ENCODE data around the gene TMEM164. TPM values are rescaled to one million over a fixed set of nuclear protein-coding genes. Genes with fewer than 3 reads are reported as not detected.

The TMEM164 gene
- total RNA-seq, 2 donors from 2014 or later = 45.5 to 445 TPM

DNA sequence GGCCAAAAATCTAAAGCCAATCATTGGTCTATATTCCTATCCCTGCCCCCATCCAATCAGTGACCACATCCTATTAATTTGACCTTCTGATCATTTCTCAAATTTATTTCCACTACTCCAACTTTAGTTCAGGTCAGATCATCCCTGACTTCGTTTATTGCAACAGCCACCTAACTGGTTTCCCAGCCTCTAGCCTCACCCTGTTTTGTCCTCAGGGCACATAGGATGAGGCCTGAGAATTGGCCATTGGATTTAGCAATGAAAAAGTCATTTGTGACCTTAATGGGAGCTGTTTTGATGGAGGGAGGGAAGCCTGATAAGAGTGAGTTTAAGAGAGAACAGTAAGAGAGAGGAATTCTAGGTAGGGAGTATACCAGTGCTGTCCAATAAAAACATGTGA, 160.0 kb downstream of the TMEM164 start:
- intact Hi-C loops (cut with DNase I) = loop anchor here (5.0 kb wide), 1 partner anchor 249 kb away; no protein-coding TSS in a partner anchor
- no peak for DNase-seq (ENCODE audit: low spot score)
- Histone ChIP-seq H3K4me3 (no peak overlapping the region), H3K9me3 (no peaks in the 10 kb centered on the region), H3K36me3 (no peaks in the 10 kb centered on the region), H3K27ac (no peak overlapping the region), H3K27me3 (replicated peaks; ENCODE audit: insufficient read depth) (no peaks in the 10 kb centered on the region), H3K4me1 (replicated peaks) (no peaks in the 10 kb centered on the region)
- no peak for TF ChIP-seq POLR2A (IDR thresholded peaks at IDR 0.05)
- TF ChIP-seq, protein P1, sequence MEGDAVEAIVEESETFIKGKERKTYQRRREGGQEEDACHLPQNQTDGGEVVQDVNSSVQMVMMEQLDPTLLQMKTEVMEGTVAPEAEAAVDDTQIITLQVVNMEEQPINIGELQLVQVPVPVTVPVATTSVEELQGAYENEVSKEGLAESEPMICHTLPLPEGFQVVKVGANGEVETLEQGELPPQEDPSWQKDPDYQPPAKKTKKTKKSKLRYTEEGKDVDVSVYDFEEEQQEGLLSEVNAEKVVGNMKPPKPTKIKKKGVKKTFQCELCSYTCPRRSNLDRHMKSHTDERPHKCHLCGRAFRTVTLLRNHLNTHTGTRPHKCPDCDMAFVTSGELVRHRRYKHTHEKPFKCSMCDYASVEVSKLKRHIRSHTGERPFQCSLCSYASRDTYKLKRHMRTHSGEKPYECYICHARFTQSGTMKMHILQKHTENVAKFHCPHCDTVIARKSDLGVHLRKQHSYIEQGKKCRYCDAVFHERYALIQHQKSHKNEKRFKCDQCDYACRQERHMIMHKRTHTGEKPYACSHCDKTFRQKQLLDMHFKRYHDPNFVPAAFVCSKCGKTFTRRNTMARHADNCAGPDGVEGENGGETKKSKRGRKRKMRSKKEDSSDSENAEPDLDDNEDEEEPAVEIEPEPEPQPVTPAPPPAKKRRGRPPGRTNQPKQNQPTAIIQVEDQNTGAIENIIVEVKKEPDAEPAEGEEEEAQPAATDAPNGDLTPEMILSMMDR (IDR thresholded peaks at IDR 0.05) = no peak
- TF ChIP-seq POLR2AphosphoS5 (IDR thresholded peaks at IDR 0.05) = no peak
- WGBS = 53% methylated on average over 1 of the region's 1 CpG

GRCh38 chrX:110163488-110163887, 160.6 kb downstream of the TMEM164 start:
- Histone ChIP-seq H3K4me1 (replicated peaks) (no peaks in the 10 kb centered on the region), H3K36me3 (no peaks in the 10 kb centered on the region), H3K27ac (no peak overlapping the region), H3K4me3 (no peak overlapping the region), H3K9me3 (no peaks in the 10 kb centered on the region), H3K27me3 (replicated peaks; ENCODE audit: insufficient read depth) (no peaks in the 10 kb centered on the region)
- TF ChIP-seq POLR2A (IDR thresholded peaks at IDR 0.05) = no peak
- TF ChIP-seq POLR2AphosphoS5 (IDR thresholded peaks at IDR 0.05) = no peak
- TF ChIP-seq, protein P1 (IDR thresholded peaks at IDR 0.05) = no peak
- no peak for DNase-seq (ENCODE audit: low spot score)
- intact Hi-C loops (cut with DNase I) = loop anchor here (5.0 kb wide), 1 partner anchor 249 kb away; no protein-coding TSS in a partner anchor
- 29% methylated on average over 3 of the region's 3 CpGs for WGBS

GRCh38 chrX:110167952-110168451, 165.1 kb downstream of the TMEM164 start:
- WGBS = 100% methylated on average over 2 of the region's 9 CpGs
- Histone ChIP-seq H3K27ac (no peak overlapping the region), H3K9me3 (no peaks in the 10 kb centered on the region), H3K4me1 (replicated peaks) (no peaks in the 10 kb centered on the region), H3K27me3 (replicated peaks; ENCODE audit: insufficient read depth) (no peaks in the 10 kb centered on the region), H3K4me3 (no peak overlapping the region), H3K36me3 (no peaks in the 10 kb centered on the region)
- intact Hi-C loops (cut with DNase I) = no loop called here
- DNase-seq (ENCODE audit: low spot score) = no peak
- TF ChIP-seq, protein P1 (IDR thresholded peaks at IDR 0.05) = peak in 2 of 4 experiments; percentile 4 to 15
- TF ChIP-seq POLR2AphosphoS5 (IDR thresholded peaks at IDR 0.05) = no peak

- H3K36me3 ChIP-seq = no peaks in the 10 kb centered on the region
- no peak overlapping the region for H3K27ac ChIP-seq
- no peaks in the 10 kb centered on the region for H3K9me3 ChIP-seq
- no peaks in the 10 kb centered on the region for H3K27me3 ChIP-seq (replicated peaks; ENCODE audit: insufficient read depth)
- WGBS = 75% methylated on average over 4 of the region's 4 CpGs
- intact Hi-C loops (cut with DNase I) = no loop called here
- no peak overlapping the region for H3K4me3 ChIP-seq
- H3K4me1 ChIP-seq (replicated peaks) = no peaks in the 10 kb centered on the region
- TF ChIP-seq POLR2A (IDR thresholded peaks at IDR 0.05) (no peak), POLR2AphosphoS5 (IDR thresholded peaks at IDR 0.05) (no peak)
- TF ChIP-seq, protein P1 (IDR thresholded peaks at IDR 0.05) = no peak
- no peak for DNase-seq (ENCODE audit: low spot score)
Observed at GRCh38 chrX:110168585-110168984, 165.7 kb downstream of the TMEM164 start.

- H3K4me3 ChIP-seq = no peak overlapping the region
- H3K27ac ChIP-seq = no peak overlapping the region
- intact Hi-C loops (cut with DNase I) = loop anchor here (10.0 kb wide), 1 partner anchor 145 kb away; the partner anchor contains the start of gene AMMECR1
- no peaks in the 10 kb centered on the region for H3K36me3 ChIP-seq
- TF ChIP-seq POLR2AphosphoS5 (IDR thresholded peaks at IDR 0.05) (no peak), POLR2A (IDR thresholded peaks at IDR 0.05) (no peak)
- TF ChIP-seq, protein P1 (IDR thresholded peaks at IDR 0.05) = no peak
- no peaks in the 10 kb centered on the region for H3K4me1 ChIP-seq (replicated peaks)
- WGBS = 92% methylated on average over 3 of the region's 3 CpGs
- H3K9me3 ChIP-seq = no peaks in the 10 kb centered on the region
- DNase-seq (ENCODE audit: low spot score) = no peak
- H3K27me3 ChIP-seq (replicated peaks; ENCODE audit: insufficient read depth) = no peaks in the 10 kb centered on the region
Observed at GRCh38 chrX:110170029-110170428, 167.1 kb downstream of the TMEM164 start.
